ENCODE measurements around the gene SNHG17.
"Not testable (repeated sequence)": the region's sequence is repeated elsewhere in the genome, so short reads cannot be mapped to it uniquely, and the experiment has no call there.

The SNHG17 gene

DNA sequence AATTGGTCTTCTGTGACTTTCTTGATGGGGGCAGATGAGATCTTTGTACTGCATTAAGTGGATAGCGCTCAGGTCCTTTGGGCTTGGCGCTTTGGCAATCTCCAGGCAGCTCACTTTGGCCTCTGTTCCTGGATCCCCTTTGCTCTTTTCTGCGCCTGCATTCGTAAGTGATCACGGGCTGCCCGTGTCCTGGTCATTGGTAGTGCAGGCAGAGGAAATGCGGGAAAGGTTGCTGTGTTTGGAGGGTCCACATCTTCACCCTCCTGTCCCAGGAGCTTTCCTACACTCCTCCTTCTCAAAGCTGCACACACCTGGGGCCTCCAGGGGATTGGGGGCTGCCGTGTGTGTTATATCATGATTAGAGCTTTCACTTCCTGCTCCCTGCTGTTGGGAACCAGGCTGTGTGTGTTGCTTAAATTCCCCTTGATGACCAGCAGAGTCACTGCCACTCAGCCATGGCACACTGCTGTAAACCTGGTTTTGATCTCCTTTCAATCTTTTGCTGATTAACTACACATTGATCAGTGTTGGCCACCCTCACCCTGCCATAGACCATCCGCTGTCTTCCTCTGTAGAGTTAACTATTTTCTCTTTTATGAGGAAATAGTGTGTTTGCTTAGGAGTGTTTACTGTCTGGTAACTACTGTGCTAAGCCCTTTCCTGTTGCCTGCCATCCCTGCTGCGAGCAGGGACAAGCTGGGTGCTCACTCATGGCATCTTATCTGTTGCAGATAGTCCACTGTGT lies 13.0 kb upstream of the SNHG17 start:
- no peak for DNase-seq (ENCODE audit: low spot score)

- no peak for DNase-seq (ENCODE audit: low spot score)
Measured at GRCh38 chr20:38447251-38447661, 12.1 kb upstream of the SNHG17 start.

DNA sequence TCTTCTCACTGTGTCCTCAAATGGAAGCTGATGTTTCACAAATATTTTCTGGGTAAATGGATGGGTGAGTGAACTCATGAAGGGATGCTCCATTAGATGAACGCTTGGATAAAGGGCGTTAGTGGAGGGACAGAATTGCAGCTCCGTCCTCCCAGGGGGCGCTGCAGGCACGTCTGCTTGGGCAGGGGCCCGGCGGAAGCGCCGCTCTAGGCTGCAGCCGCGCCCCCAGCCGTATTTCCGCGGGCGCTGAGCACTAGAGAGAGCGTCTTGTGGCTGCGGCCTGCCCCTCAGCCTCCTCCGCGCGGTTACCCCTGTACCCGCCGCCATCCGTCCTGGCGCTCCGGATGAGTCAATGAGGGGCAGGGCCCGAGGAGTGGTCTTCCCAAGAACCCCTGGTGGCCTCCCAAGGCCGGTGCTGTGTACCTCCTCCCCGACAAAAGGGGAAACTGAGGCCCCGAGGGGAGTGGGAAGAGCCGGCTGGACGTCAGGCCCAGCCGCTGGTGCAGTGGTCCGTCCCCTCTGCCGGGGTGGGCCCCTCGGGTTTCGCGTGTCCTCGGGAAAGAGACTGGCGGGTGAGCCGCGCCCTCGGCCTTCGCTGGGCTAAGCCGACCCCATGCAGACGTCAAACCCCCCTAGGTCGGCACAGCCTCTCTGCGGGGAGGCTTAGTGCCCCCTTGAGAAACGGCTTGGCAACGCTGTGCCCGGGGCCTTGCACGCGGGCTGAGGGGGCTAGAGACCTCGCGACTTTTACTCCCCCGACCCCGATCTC lies 11.5 kb upstream of the SNHG17 start:
- DNase-seq (ENCODE audit: low spot score), result peak; percentile 90

GRCh38 chr20:38445901-38446425 lies 10.8 kb upstream of the SNHG17 start:
- no peak for DNase-seq (ENCODE audit: low spot score)

DNA sequence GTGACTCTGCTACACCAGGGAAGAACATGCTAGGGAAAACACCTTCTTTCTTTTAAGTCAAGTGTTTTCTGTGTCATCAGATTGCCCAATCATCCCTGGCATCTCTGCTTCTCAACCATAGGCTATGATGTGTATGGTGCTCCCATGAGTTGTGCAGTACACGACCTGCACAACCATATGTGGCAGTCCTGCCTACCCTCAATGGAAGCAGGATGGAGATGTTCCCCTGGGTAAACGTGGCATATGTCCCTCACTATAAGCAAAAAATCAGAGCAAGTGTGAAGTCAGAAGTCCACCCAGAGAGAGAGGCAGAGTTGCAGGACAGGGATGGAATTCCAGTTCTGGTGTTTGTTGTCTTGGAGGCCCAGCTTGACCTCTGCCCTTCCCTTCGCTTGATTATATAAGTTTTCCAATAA lies 10.3 kb upstream of the SNHG17 start:
- DNase-seq (ENCODE audit: low spot score), result no peak

GRCh38 chr20:38441916-38442315 lies 6.8 kb upstream of the SNHG17 start:
- no peak for DNase-seq (ENCODE audit: low spot score)

GRCh38 chr20:38441110-38441509 lies 6.0 kb upstream of the SNHG17 start:
- DNase-seq (ENCODE audit: low spot score), result not testable (repeated sequence)

GRCh38 chr20:38437796-38438195 lies 2.7 kb upstream of the SNHG17 start:
- no peak for DNase-seq (ENCODE audit: low spot score)

DNA sequence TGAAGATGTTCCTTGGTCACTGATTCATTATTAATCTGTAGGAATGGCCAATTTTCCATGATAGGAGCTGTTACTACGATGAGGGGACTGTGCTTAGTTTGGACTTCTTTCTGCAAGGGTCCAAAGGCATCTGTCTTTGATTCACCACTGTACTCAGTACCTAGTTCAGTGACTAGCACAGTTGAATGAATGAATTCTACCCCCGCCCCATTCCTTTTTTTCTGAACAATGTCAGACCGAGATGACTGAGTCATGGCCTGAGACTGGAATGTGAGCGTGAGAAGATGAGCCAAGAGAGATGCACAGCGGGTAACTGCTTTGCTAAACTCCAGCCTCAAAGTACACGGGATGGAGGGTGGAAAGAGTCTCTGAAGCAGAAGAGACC lies 419 bp upstream of the SNHG17 start:
- no peak for DNase-seq (ENCODE audit: low spot score)

- no peak for DNase-seq (ENCODE audit: low spot score)
Measured at GRCh38 chr20:38434301-38434741, 807 bp downstream of the SNHG17 start.

GRCh38 chr20:38433304-38433972 lies 1.7 kb downstream of the SNHG17 start:
- no peak for DNase-seq (ENCODE audit: low spot score)

GRCh38 chr20:38432870-38433269 lies 2.3 kb downstream of the SNHG17 start:
- DNase-seq (ENCODE audit: low spot score), result not testable (repeated sequence)

DNA sequence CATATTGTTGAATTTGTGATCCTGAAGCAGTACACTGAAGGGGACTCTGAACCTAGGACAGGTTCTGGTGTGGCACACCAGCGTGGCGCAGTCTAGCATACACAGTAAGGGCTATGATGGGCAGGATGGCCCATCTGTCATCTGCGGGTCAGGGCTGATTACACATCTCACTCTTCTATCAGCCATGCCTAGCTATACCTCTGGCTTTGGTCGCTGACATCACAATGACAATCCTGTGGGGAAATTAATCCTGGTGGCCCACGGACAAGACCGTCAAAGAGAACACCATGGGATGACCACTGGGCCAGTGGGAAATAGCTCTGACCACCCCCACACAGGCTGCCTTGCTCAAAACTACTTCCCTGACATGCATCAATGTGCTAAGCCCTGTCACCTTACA lies 2.8 kb downstream of the SNHG17 start:
- no peak for DNase-seq (ENCODE audit: low spot score)

DNA sequence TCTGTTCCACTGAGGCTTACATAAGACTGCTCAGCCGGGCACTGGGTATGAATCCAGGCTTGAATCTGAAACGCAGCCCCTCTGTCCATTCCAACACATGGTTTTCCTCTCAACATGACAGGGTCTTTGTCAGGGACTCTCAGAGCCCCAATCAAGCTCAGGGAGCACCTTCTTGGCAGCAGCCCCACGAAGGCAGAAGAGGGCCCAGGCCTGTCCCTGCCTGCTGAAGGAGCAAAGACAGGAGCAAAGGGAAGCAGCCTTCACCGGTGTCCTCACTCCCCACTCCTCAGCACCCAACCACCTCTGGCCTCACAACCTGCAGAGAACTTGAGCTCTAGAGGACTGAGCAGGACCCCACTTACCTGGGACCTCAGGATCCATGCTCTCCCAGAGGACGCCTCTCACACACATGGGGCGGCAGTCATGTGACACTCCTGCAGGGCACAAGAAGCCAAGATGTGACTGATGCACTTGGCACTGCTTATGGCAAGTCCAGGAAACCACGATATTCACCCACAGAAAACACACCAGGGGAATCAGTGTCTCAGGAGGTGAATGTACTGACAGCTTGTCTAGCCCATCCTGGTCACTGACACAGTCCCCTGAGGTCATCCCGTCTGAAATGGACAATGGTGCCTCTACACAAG lies 4.3 kb downstream of the SNHG17 start:
- DNase-seq (ENCODE audit: low spot score), result no peak

DNA sequence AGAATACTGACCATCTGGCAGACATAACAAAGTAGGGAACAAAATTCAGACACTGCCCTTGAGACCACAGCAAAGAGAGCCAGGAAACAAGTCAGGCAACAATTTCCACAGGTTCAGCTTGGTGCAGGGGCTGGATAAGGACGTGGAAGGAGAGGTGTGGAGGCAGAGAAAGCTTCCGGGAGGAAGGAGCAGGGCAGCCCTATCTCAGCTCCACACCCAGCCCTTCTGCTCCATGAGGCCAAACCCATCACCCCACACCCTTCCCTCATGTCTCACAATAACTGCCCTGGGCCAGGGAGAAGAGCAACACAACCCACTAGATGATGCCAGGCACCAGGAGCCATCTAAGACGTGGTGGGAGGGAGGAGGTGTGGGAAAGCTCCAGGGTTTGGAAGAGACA lies 5.8 kb downstream of the SNHG17 start:
- DNase-seq (ENCODE audit: low spot score), result no peak

DNA sequence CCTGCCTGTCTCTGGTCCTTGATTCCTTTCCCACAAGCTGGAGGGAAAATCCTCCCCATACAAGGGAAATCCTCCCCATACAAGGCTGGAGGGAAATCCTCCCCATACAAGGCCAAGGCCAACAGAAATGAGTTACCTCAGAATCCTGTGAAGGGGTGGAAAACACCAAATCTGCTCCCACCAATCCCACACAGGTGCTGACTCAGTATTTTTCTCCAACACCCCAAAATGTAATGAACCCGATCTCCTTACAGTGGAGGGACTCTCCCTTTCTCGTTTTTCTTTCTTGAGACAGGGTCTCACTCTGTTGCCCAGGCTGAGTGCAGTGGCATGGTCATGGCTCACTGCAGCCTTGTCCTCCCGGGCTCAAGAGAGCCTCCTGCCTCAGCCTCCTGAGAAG lies 6.3 kb downstream of the SNHG17 start:
- DNase-seq (ENCODE audit: low spot score), result no peak

DNA sequence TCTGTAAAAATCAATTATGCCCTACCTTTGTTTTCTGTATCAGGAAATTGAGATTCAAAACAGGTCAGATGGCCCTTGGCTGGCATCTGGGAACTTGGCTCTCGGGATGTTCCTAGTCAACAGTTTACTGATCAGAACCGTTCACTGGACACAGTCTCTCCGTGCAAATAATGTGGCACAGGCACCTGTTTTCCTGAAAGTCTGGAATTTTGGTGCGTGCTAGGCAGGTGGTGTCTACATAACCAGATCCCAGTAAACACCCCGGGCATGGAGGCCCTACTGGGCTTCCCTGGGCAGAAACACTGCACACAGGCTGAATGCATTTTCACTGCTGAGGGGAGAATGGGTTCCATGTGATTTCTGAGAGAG lies 7.5 kb downstream of the SNHG17 start:
- no peak for DNase-seq (ENCODE audit: low spot score)

GRCh38 chr20:38426006-38426897 lies 8.9 kb downstream of the SNHG17 start:
- DNase-seq (ENCODE audit: low spot score), result peak; percentile 71

DNA sequence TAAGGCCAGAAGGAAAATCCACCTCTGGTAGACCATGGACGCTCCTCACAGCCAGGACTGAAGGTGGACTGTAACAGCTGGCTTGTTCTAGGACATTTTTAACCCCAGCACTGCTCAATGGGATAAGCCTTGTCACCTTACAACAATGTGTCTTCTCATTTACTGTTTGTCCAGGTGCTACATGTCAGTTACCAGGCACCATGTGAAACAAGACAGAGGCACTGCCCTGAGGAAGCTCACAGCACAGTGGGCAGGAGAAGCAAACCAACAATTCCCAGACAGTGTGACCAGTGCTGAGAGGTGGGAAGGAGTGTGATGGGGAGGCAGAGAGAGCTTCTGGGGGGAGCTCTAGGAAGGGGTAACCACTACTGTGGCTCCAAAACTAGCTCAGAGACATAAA lies 10.7 kb downstream of the SNHG17 start:
- no peak for DNase-seq (ENCODE audit: low spot score)

GRCh38 chr20:38423541-38423940 lies 11.6 kb downstream of the SNHG17 start:
- no peak for DNase-seq (ENCODE audit: low spot score)

DNA sequence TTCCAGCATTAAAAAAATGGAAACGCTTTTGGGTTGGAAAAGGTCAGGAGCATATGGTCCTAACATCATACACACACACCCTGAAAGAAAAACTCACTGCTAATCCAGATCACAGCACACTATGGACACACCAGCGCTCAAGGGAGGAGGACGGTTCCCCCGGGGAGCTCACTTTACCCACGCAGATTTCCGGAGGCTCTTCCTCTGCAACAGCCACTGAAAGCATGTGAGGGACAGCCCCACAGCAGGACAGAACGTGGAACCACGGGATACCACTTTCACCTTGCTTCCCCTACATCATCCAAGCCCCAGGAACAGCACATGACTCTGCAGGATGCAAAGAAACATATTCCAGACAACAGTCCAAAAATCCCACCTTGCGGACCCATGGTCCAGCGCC lies 13.2 kb downstream of the SNHG17 start:
- no peak for DNase-seq (ENCODE audit: low spot score)

All from Ammon's horn (tissue), 1 donor.